HG02870 (cell line): ENCODE measurements around the gene NUDT21.
"Not testable (repeated sequence)": the region's sequence is repeated elsewhere in the genome, so short reads cannot be mapped to it uniquely, and the experiment has no call there.

Experiments used
- ATAC-seq: cut with Tn5 transposase; IDR thresholded peaks from one replicate; pipeline ENCODE4 v1.9.1; 2021; ENCODE audit warnings: mild to moderate bottlenecking, moderate library complexity; ENCODE audit not compliant: unreplicated experiment

Gene NUDT21

GRCh38 chr16:56450986-56451752 is at the start of gene NUDT21, which contains the start of gene OGFOD1:
NUDT21 (minus strand) TSS chr16:56451332; CDS start chr16:56451202, 130 bp downstream.
OGFOD1 (plus strand) TSS chr16:56451554; CDS start chr16:56451613, 59 bp downstream.
- peak; percentile 96 for ATAC-seq

GRCh38 chr16:56493815-56494214 is 42.7 kb upstream of the NUDT21 start:
- no peak for ATAC-seq

GRCh38 chr16:56493126-56493525 is 42.0 kb upstream of the NUDT21 start:
- no peak for ATAC-seq

GRCh38 chr16:56491657-56492261 is 40.6 kb upstream of the NUDT21 start:
- ATAC-seq = no peak

- ATAC-seq = not testable (repeated sequence)
Measured at GRCh38 chr16:56488868-56489267, 37.7 kb upstream of the NUDT21 start.

- ATAC-seq = no peak
Measured at GRCh38 chr16:56488035-56488434, 36.9 kb upstream of the NUDT21 start.

GRCh38 chr16:56483394-56483793 is 32.3 kb upstream of the NUDT21 start:
- ATAC-seq = no peak

- no peak for ATAC-seq
Measured at GRCh38 chr16:56482683-56483236, 31.6 kb upstream of the NUDT21 start.

- no peak for ATAC-seq
Measured at GRCh38 chr16:56481468-56482122, 30.5 kb upstream of the NUDT21 start.

- ATAC-seq = no peak
Measured at GRCh38 chr16:56480776-56481467, 29.8 kb upstream of the NUDT21 start.

- ATAC-seq = no peak
Measured at GRCh38 chr16:56479469-56479868, 28.3 kb upstream of the NUDT21 start.

- no peak for ATAC-seq
Measured at GRCh38 chr16:56478281-56479049, 27.3 kb upstream of the NUDT21 start.

GRCh38 chr16:56477096-56477878 is 26.2 kb upstream of the NUDT21 start:
- ATAC-seq = no peak

- ATAC-seq = no peak
Measured at GRCh38 chr16:56475201-56475600, 24.1 kb upstream of the NUDT21 start.

GRCh38 chr16:56470666-56471065 is 19.5 kb upstream of the NUDT21 start:
- ATAC-seq = no peak

GRCh38 chr16:56470232-56470631 is 19.1 kb upstream of the NUDT21 start:
- ATAC-seq = no peak

GRCh38 chr16:56469748-56470147 is 18.6 kb upstream of the NUDT21 start:
- ATAC-seq = no peak

- no peak for ATAC-seq
Measured at GRCh38 chr16:56468800-56469199, 17.7 kb upstream of the NUDT21 start.

GRCh38 chr16:56466344-56466743 is 15.2 kb upstream of the NUDT21 start:
- no peak for ATAC-seq
